ENCODE results near the gene FARP1.

FARP1 gene

GRCh38 chr13:98134901-98135300 is 8.0 kb upstream of the FARP1 start:
- no peak for DNase-seq

GRCh38 chr13:98141091-98141490 is 1.8 kb upstream of the FARP1 start:
- DNase-seq, result no peak

- no peak for DNase-seq
Measured at GRCh38 chr13:98141509-98142379, 1.1 kb upstream of the FARP1 start.

- no peak for DNase-seq
Measured at GRCh38 chr13:98143157-98143553, 261 bp downstream of the FARP1 start.

GRCh38 chr13:98143601-98144026 is 720 bp downstream of the FARP1 start:
- DNase-seq, result no peak

GRCh38 chr13:98144027-98144741 is 1.3 kb downstream of the FARP1 start:
- DNase-seq, result peak in 1 of 2 experiments; percentile 37

- peak; percentile 38 to 43 for DNase-seq
Measured at GRCh38 chr13:98144801-98145350, 2.0 kb downstream of the FARP1 start.

- no peak for DNase-seq
Measured at GRCh38 chr13:98147521-98147920, 4.6 kb downstream of the FARP1 start.

GRCh38 chr13:98150832-98151479 is 8.1 kb downstream of the FARP1 start:
- DNase-seq, result peak in 1 of 2 experiments; percentile 42

- no peak for DNase-seq
Measured at GRCh38 chr13:98155475-98156109, 12.7 kb downstream of the FARP1 start.

- no peak for DNase-seq
Measured at GRCh38 chr13:98156259-98156658, 13.4 kb downstream of the FARP1 start.

GRCh38 chr13:98157188-98157587 is 14.3 kb downstream of the FARP1 start:
- DNase-seq, result no peak

GRCh38 chr13:98157609-98158008 is 14.7 kb downstream of the FARP1 start:
- no peak for DNase-seq

- DNase-seq, result no peak
Measured at GRCh38 chr13:98158172-98158899, 15.4 kb downstream of the FARP1 start.

- no peak for DNase-seq
Measured at GRCh38 chr13:98162935-98163334, 20.0 kb downstream of the FARP1 start.

GRCh38 chr13:98169331-98169730 is 26.4 kb downstream of the FARP1 start:
- no peak for DNase-seq

GRCh38 chr13:98171900-98172589 is 29.2 kb downstream of the FARP1 start:
- DNase-seq, result no peak

GRCh38 chr13:98172590-98173422 is 29.9 kb downstream of the FARP1 start:
- no peak for DNase-seq

- DNase-seq, result no peak
Measured at GRCh38 chr13:98173431-98174152, 30.7 kb downstream of the FARP1 start.

- no peak for DNase-seq
Measured at GRCh38 chr13:98174307-98174706, 31.4 kb downstream of the FARP1 start.
